Measurements from ENCODE around the gene AVL9.

The AVL9 gene

GRCh38 chr7:32535162-32535702 is 39.9 kb downstream of the AVL9 start:
- no peak for DNase-seq

- no peak for DNase-seq
Measured at GRCh38 chr7:32536016-32536415, 40.7 kb downstream of the AVL9 start.

GRCh38 chr7:32536585-32536984 is 41.3 kb downstream of the AVL9 start:
- DNase-seq, result no peak

GRCh38 chr7:32537760-32538159 is 42.5 kb downstream of the AVL9 start:
- no peak for DNase-seq

GRCh38 chr7:32539366-32539765 is 44.1 kb downstream of the AVL9 start:
- DNase-seq, result no peak

- DNase-seq, result peak; percentile 34
Measured at GRCh38 chr7:32539919-32540531, 44.7 kb downstream of the AVL9 start.

GRCh38 chr7:32542595-32542994 is 47.3 kb downstream of the AVL9 start:
- no peak for DNase-seq

- no peak for DNase-seq
Measured at GRCh38 chr7:32559480-32559879, 64.2 kb downstream of the AVL9 start.

GRCh38 chr7:32560075-32560474 is 64.8 kb downstream of the AVL9 start:
- DNase-seq, result no peak

- no peak for DNase-seq
Measured at GRCh38 chr7:32561613-32562012, 66.3 kb downstream of the AVL9 start.

- peak; percentile 9 for DNase-seq
Measured at GRCh38 chr7:32564542-32564941, 69.3 kb downstream of the AVL9 start.

- no peak for DNase-seq
Measured at GRCh38 chr7:32569388-32570289, 74.3 kb downstream of the AVL9 start.

- DNase-seq, result no peak
Measured at GRCh38 chr7:32573110-32573687, 77.9 kb downstream of the AVL9 start.

GRCh38 chr7:32574626-32575025 is 79.3 kb downstream of the AVL9 start:
- peak; percentile 75 for DNase-seq

GRCh38 chr7:32577421-32577820 is 82.1 kb downstream of the AVL9 start:
- DNase-seq, result peak; percentile 62

- DNase-seq, result no peak
Measured at GRCh38 chr7:32579776-32580175, 84.5 kb downstream of the AVL9 start.

GRCh38 chr7:32580646-32581045 is 85.4 kb downstream of the AVL9 start:
- DNase-seq, result no peak

GRCh38 chr7:32582036-32582435 is 86.7 kb downstream of the AVL9 start:
- no peak for DNase-seq

- DNase-seq, result peak; percentile 30
Measured at GRCh38 chr7:32583791-32584190, 88.5 kb downstream of the AVL9 start.

- no peak for DNase-seq
Measured at GRCh38 chr7:32586291-32587221, 91.3 kb downstream of the AVL9 start.

- DNase-seq, result no peak
Measured at GRCh38 chr7:32587411-32587948, 92.2 kb downstream of the AVL9 start.

- DNase-seq, result no peak
Measured at GRCh38 chr7:32588657-32589056, 93.4 kb downstream of the AVL9 start.

Data from NCI-H82 (cell line).